GM21619 (cell line): Measurements from ENCODE around the gene ATP13A1.
A peak's percentile ranks its signal among the peaks of the same experiment; 100 is the strongest.
"Not testable (repeated sequence)": the region's sequence is repeated elsewhere in the genome, so short reads cannot be mapped to it uniquely, and the experiment has no call there.

Experiments
- ATAC-seq: cut with Tn5 transposase; IDR thresholded peaks from one replicate; pipeline ENCODE4 v1.9.1; 2021; ENCODE audit not compliant: unreplicated experiment

Gene ATP13A1

GRCh38 chr19:19624032-19624570 is 39.4 kb downstream of the ATP13A1 start:
- ATAC-seq: no peak

- no peak for ATAC-seq
Observed at GRCh38 chr19:19623383-19623782, 40.1 kb downstream of the ATP13A1 start.

- no peak for ATAC-seq
Observed at GRCh38 chr19:19619849-19620210, 43.6 kb downstream of the ATP13A1 start.

- no peak for ATAC-seq
Observed at GRCh38 chr19:19619181-19619848, 44.2 kb downstream of the ATP13A1 start.

GRCh38 chr19:19618219-19619051 is 45.0 kb downstream of the ATP13A1 start, which contains the start of gene PBX4:
Gene PBX4 (minus strand): TSS chr19:19618687. CDS start chr19:19618629, 58 bp downstream.
- peak; percentile 91 for ATAC-seq

GRCh38 chr19:19615086-19615485 is 48.4 kb downstream of the ATP13A1 start:
- ATAC-seq: no peak

- ATAC-seq: no peak
Observed at GRCh38 chr19:19613506-19613905, 50.0 kb downstream of the ATP13A1 start.

GRCh38 chr19:19610376-19611202 is 52.9 kb downstream of the ATP13A1 start:
- ATAC-seq: no peak

GRCh38 chr19:19606686-19607085 is 56.8 kb downstream of the ATP13A1 start:
- ATAC-seq: not testable (repeated sequence)

GRCh38 chr19:19606021-19606420 is 57.5 kb downstream of the ATP13A1 start:
- ATAC-seq: no peak

GRCh38 chr19:19602713-19603324 is 60.7 kb downstream of the ATP13A1 start:
- no peak for ATAC-seq

GRCh38 chr19:19602136-19602712 is 61.3 kb downstream of the ATP13A1 start:
- ATAC-seq: no peak

- ATAC-seq: no peak
Observed at GRCh38 chr19:19600793-19601330, 62.6 kb downstream of the ATP13A1 start.

GRCh38 chr19:19598728-19599451 is 64.6 kb downstream of the ATP13A1 start:
- ATAC-seq: peak; percentile 27

- ATAC-seq: peak; percentile 67
Observed at GRCh38 chr19:19597809-19598306, 65.6 kb downstream of the ATP13A1 start.
